Measurements from ENCODE around the gene CEACAM6. TPM values are rescaled to one million over a fixed set of nuclear protein-coding genes. Genes with fewer than 3 reads are reported as not detected.
A peak's percentile ranks its signal among the peaks of the same experiment; 100 is the strongest.

Gene CEACAM6
- total and polyA plus RNA-seq, 2 donors, result 1.4 to 6.5 TPM

DNA sequence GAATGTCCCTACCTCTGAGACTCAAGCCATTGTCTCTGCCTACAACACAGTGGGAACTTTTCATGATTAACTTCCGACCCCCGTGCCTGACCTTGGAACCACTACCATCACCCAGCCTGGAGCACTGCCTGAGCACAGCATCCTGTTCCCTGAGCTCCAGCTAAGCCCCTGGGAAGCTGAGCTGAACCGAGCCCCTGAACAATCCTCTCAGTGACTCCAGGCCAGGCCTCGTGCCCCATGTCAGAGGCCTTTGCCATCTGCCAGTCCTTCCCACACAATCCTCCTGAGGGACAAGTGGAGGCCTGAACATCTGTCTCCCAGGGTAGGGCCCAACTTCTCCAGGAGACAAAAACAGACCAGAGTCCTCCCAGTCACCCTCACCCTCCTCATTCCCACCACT, 58.6 kb downstream of the CEACAM6 start:
- DNase-seq (ENCODE audit: low read depth in 6 of 9, low spot score in 9 of 9), result no peak
- 97% methylated on average over 4 of the region's 4 CpGs for WGBS

DNA sequence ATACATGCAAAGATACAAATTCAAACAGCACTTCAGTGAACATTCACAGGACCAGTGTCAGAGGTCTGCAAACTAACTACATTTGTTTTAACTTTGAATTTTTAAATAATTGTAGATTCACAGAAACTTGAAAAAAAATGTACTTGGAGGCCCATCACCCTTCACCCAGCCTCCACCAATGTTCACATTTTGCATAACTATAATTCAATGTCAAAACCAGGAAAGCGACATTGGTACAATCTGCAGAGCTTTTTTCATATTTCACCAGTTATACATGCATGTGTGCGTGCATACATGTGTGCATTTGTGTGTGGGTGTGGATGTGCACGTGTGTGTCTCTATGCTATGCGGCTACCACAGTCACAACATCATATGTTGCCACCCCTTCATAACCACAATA, 60.0 kb downstream of the CEACAM6 start:
- no peaks in the 10 kb centered on the region for H3K4me1 ChIP-seq (ENCODE audit: control insufficient read depth in 2 of 2, insufficient read depth in 2 of 2, low read length in 2 of 2)
- no peaks in the 10 kb centered on the region for H3K9me3 ChIP-seq (ENCODE audit: control insufficient read depth in 2 of 2, insufficient read depth in 1 of 2, low read length in 1 of 2)
- H3K4me3 ChIP-seq (ENCODE audit: low read length in 2 of 2), result no peak overlapping the region
- H3K36me3 ChIP-seq (ENCODE audit: control insufficient read depth in 2 of 2, insufficient read depth in 2 of 2, low read length in 1 of 2), result no peaks in the 10 kb centered on the region
- 86% methylated on average over 4 of the region's 4 CpGs for WGBS
- DNase-seq (ENCODE audit: low read depth in 6 of 9, low spot score in 9 of 9), result no peak
- no peak overlapping the region for H3K27ac ChIP-seq (ENCODE audit: low read depth in 1 of 2, low read length in 1 of 2)
- H3K27me3 ChIP-seq (ENCODE audit: control insufficient read depth in 2 of 2, insufficient read depth in 1 of 2, low read length in 1 of 2), result peaks cover 0 to under 1% of the 10 kb centered on the region in 2 donors

More for the DNA sequence above, 58.6 kb downstream of the CEACAM6 start:
- peaks cover 0 to 3% of the 10 kb centered on the region in 2 donors for H3K27me3 ChIP-seq (ENCODE audit: control insufficient read depth in 2 of 2, insufficient read depth in 1 of 2, low read length in 1 of 2)
- no peak overlapping the region for H3K4me3 ChIP-seq (ENCODE audit: low read length in 2 of 2)
- H3K27ac ChIP-seq (ENCODE audit: low read depth in 1 of 2, low read length in 1 of 2), result no peak overlapping the region
- H3K36me3 ChIP-seq (ENCODE audit: control insufficient read depth in 2 of 2, insufficient read depth in 2 of 2, low read length in 1 of 2), result no peaks in the 10 kb centered on the region
- H3K4me1 ChIP-seq (ENCODE audit: control insufficient read depth in 2 of 2, insufficient read depth in 2 of 2, low read length in 2 of 2), result no peaks in the 10 kb centered on the region
- H3K9me3 ChIP-seq (ENCODE audit: control insufficient read depth in 2 of 2, insufficient read depth in 1 of 2, low read length in 1 of 2), result no peaks in the 10 kb centered on the region

DNA sequence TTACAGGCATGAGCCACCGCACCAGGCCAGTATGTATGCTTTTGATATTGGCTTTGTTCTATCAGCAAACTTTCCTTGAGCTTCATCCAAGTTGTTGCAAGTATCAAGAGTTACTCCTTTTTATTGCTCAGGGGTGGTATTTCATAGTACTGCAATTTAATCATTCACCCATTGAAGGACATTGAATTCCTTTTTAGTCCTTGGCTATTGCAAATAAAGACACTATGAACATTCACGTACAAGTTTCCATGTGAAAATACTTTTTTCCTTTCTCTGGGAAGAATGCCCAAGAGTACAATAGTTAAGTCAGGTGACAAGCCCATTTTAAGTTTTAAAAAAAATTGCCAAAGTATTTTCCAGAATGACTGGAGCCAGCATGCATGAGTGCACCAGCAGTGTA, 61.4 kb downstream of the CEACAM6 start:
- Histone ChIP-seq H3K27ac (ENCODE audit: low read depth in 1 of 2, low read length in 1 of 2) (no peak overlapping the region), H3K36me3 (ENCODE audit: control insufficient read depth in 2 of 2, insufficient read depth in 2 of 2, low read length in 1 of 2) (no peaks in the 10 kb centered on the region), H3K4me3 (ENCODE audit: low read length in 2 of 2) (no peak overlapping the region), H3K4me1 (ENCODE audit: control insufficient read depth in 2 of 2, insufficient read depth in 2 of 2, low read length in 2 of 2) (no peaks in the 10 kb centered on the region), H3K27me3 (ENCODE audit: control insufficient read depth in 2 of 2, insufficient read depth in 1 of 2, low read length in 1 of 2) (peaks cover 0 to 3% of the 10 kb centered on the region in 2 donors), H3K9me3 (ENCODE audit: control insufficient read depth in 2 of 2, insufficient read depth in 1 of 2, low read length in 1 of 2) (no peaks in the 10 kb centered on the region)
- 95% methylated on average over 2 of the region's 2 CpGs for WGBS
- DNase-seq (ENCODE audit: low read depth in 6 of 9, low spot score in 9 of 9), result no peak

DNA sequence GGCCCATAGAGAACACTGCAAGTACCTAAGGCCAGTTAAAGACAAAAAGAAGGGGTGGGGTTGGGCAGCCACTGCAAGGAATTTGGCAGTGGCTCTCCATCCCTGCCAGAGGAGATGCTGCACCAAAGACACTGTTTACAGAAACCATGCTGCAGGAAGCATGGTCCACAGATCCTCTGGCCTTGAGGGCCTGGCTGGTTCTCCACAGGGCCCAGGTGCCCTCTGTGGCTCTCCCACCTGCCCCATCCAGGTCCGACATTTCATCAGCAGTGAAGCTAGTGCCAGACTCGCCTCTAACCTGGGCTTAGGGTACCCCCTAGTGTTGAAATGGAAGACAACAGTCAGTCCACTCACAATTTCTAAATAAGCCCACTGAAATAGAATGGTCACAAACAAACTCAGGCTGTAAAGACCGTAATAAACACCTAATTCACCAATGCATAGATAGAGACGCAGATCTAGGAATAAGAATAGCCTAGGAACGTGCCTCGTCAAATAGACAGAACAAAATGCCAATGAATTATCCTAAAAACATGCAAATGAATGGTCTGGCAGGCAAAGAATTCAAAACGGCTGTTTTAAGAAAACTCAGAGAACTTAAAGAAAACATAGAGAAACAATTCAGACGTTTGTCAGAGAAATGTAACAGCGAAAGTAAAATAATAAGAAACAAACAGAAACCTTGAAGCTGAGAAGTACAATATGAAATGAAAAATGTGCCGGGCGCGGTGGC, 65.8 kb downstream of the CEACAM6 start:
- H3K27ac ChIP-seq (ENCODE audit: low read depth in 1 of 2, low read length in 1 of 2), result no peak overlapping the region
- H3K27me3 ChIP-seq (ENCODE audit: control insufficient read depth in 2 of 2, insufficient read depth in 1 of 2, low read length in 1 of 2), result peaks cover 0 to 3% of the 10 kb centered on the region in 2 donors
- 40% methylated on average over 12 of the region's 12 CpGs for whole genome bisulfite sequencing
- DNase-seq (ENCODE audit: low read depth in 6 of 9, low spot score in 9 of 9), result peak in 7 of 9 donors; percentile 9 to 58 (median 27)
- no peak overlapping the region for H3K4me3 ChIP-seq (ENCODE audit: low read length in 2 of 2)
- H3K4me1 ChIP-seq (ENCODE audit: control insufficient read depth in 2 of 2, insufficient read depth in 2 of 2, low read length in 2 of 2), result no peaks in the 10 kb centered on the region
- no peaks in the 10 kb centered on the region for H3K36me3 ChIP-seq (ENCODE audit: control insufficient read depth in 2 of 2, insufficient read depth in 2 of 2, low read length in 1 of 2)
- no peaks in the 10 kb centered on the region for H3K9me3 ChIP-seq (ENCODE audit: control insufficient read depth in 2 of 2, insufficient read depth in 1 of 2, low read length in 1 of 2)

Other genes starting within 250 kb of the CEACAM6 start
- 4.8 TPM for gene CEACAM21, start 179.4 kb upstream of the CEACAM6 start, total RNA-seq
- 11.0 TPM for gene CEACAM21, start 179.4 kb upstream of the CEACAM6 start, polyA plus RNA-seq
- gene CEACAM4, start 128.5 kb upstream of the CEACAM6 start, total RNA-seq, result 0.52 TPM
- 1.9 TPM for gene CEACAM4, start 128.5 kb upstream of the CEACAM6 start, polyA plus RNA-seq
- gene CEACAM7, start 67.3 kb upstream of the CEACAM6 start, total RNA-seq, result 0.19 TPM
- gene CEACAM7, start 67.3 kb upstream of the CEACAM6 start, polyA plus RNA-seq, result 1.8 TPM
- gene CEACAM5, start 46.9 kb upstream of the CEACAM6 start, total RNA-seq, result 0.09 TPM
- gene CEACAM5, start 46.9 kb upstream of the CEACAM6 start, polyA plus RNA-seq, result 1.9 TPM
- 0.99 TPM for gene CEACAM3, start 41.1 kb downstream of the CEACAM6 start, total RNA-seq
- gene CEACAM3, start 41.1 kb downstream of the CEACAM6 start, polyA plus RNA-seq, result 1.5 TPM
- gene LYPD4, start 89.2 kb downstream of the CEACAM6 start, total RNA-seq, result not detected
- 0.09 TPM for gene LYPD4, start 89.2 kb downstream of the CEACAM6 start, polyA plus RNA-seq
- gene DMRTC2, start 89.5 kb downstream of the CEACAM6 start, total RNA-seq, result not detected
- 0.07 TPM for gene DMRTC2, start 89.5 kb downstream of the CEACAM6 start, polyA plus RNA-seq
- gene RPS19, start 104.7 kb downstream of the CEACAM6 start, total RNA-seq, result 3,743 TPM
- 3,799 TPM for gene RPS19, start 104.7 kb downstream of the CEACAM6 start, polyA plus RNA-seq
- gene CD79A, start 121.7 kb downstream of the CEACAM6 start, total RNA-seq, result 31.4 TPM
- 74.4 TPM for gene CD79A, start 121.7 kb downstream of the CEACAM6 start, polyA plus RNA-seq
- 94.3 TPM for gene ARHGEF1, start 127.7 kb downstream of the CEACAM6 start, total RNA-seq
- gene ARHGEF1, start 127.7 kb downstream of the CEACAM6 start, polyA plus RNA-seq, result 630 TPM
- 0.09 TPM for gene ERFL, start 172.9 kb downstream of the CEACAM6 start, total RNA-seq
- 3.5 TPM for gene ERFL, start 172.9 kb downstream of the CEACAM6 start, polyA plus RNA-seq
- 116 TPM for gene RABAC1, start 203.8 kb downstream of the CEACAM6 start, total RNA-seq
- 111 TPM for gene RABAC1, start 203.8 kb downstream of the CEACAM6 start, polyA plus RNA-seq
- 1.2 TPM for gene ATP1A3, start 238.7 kb downstream of the CEACAM6 start, total RNA-seq
- gene ATP1A3, start 238.7 kb downstream of the CEACAM6 start, polyA plus RNA-seq, result 2.6 TPM

Measured in thymus (tissue), 11 donors.